ENCODE results near the gene CCBE1.

The CCBE1 gene

GRCh38 chr18:59395226-59396175, 301.7 kb downstream of the CCBE1 start:
- no peak for DNase-seq

- no peak for DNase-seq
Measured at GRCh38 chr18:59393381-59393780, 303.8 kb downstream of the CCBE1 start.

- no peak for DNase-seq
Measured at GRCh38 chr18:59388817-59389216, 308.4 kb downstream of the CCBE1 start.

- peak in 4 of 56 donors; percentile 3 to 10 (median 4) for DNase-seq
Measured at GRCh38 chr18:59387687-59388565, 309.3 kb downstream of the CCBE1 start.

GRCh38 chr18:59386909-59387686, 310.1 kb downstream of the CCBE1 start:
- peak in 1 of 56 donors; percentile 6 for DNase-seq

GRCh38 chr18:59385191-59385590, 312.0 kb downstream of the CCBE1 start:
- DNase-seq, result no peak

- DNase-seq, result no peak
Measured at GRCh38 chr18:59383851-59384250, 313.4 kb downstream of the CCBE1 start.

- no peak for DNase-seq
Measured at GRCh38 chr18:59382383-59382782, 314.8 kb downstream of the CCBE1 start.

- DNase-seq, result no peak
Measured at GRCh38 chr18:59381949-59382348, 315.3 kb downstream of the CCBE1 start.

All from amygdala (tissue), 56 donors.